Spleen (tissue), 7 donors: ENCODE results near the gene ZDHHC11.

Experiments used
- CTCF ChIP-seq, 11 experiments: fragments of 200-600 bp in 7 of 11; fragments of 450-650 bp in 4 of 11; sonication (generic) in 4 of 11; IDR thresholded peaks in 8 of 11; conservative IDR thresholded peaks in 3 of 11; 1 replicate in 7 of 11; 2 replicates in 4 of 11; pipeline versions ENCODE4 v1.4.0 to v1.8.0; 2016 to 2021; ENCODE audit warnings: antibody characterized with exemption in 11 of 11, inconsistent platforms in 4 of 11, mild to moderate bottlenecking in 1 of 11
- POLR2A ChIP-seq, 3 donors: fragments of 450-650 bp; IDR thresholded peaks; one replicate each; pipeline ENCODE4 v1.5.1; 2017; ENCODE audit warnings: antibody characterized with exemption in 3 of 3, mild to moderate bottlenecking in 1 of 3
- POLR2AphosphoS5 ChIP-seq, 3 donors: sonication (generic); formaldehyde crosslinking; IDR thresholded peaks; one replicate each; pipeline ENCODE4 v1.5.1; 2017; ENCODE audit warnings: antibody characterized with exemption in 3 of 3
- donor health status: DM: no; HTN: no; CAD: no; lungs with moderate emphysema.
- donor health status: DM: no; HTN: no; CAD: no.
- donor health status: DM: no; HTN: no; CAD: no.

DNA sequence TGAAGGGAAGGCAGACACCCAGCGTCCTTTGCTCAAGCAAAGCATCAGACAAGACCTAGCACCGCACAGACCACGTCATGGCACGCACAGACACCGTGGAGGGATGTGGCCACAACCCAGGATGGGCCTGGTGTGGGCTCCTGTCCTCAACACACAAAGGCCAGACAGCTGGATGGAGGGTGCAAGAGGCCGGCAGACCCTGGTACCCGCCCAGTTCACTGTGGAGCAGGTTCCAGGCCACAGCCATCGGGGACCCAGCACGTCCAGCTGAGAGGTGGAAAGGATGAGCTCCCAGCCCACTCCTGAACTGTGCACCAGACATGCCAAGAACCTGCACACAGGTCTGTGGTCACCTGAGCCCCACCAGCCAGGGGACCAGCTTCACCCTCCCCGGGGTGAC is 15.0 kb upstream of the ZDHHC11 start:
- no peak for TF ChIP-seq POLR2AphosphoS5 (IDR thresholded peaks at IDR 0.05)
- TF ChIP-seq CTCF (IDR thresholded peaks at IDR 0.05 in 8 of 11, conservative IDR thresholded peaks at IDR 0.05 in 3 of 11), result no peak
- TF ChIP-seq POLR2A (IDR thresholded peaks at IDR 0.05), result no peak
